ENCODE data around the gene PCDH9. TPM values are rescaled to one million over a fixed set of nuclear protein-coding genes. Genes with fewer than 3 reads are reported as not detected.

Gene PCDH9
- total and polyA plus RNA-seq, 2 of the 4 experiments (the other 2 are of a cell fraction), result 2.2 to 10.2 TPM

DNA sequence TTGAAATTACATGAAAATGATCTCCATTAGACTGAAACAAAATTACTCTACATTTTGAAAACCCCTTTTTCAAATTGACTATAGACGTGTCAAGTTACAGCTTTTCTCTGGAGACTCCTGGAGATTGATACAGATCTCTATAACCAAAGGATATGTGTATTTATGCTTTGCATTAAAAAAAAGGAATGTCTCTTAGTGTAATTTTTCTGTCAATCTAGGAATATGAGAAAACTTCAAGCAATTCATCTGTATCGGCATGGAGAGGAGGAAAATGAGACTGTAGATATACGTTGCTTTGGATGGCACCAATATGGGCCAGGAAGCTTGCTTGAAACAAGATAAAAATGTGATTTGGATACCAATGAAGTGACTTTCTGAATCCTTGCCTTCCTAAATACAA is 286.6 kb downstream of the PCDH9 start:
- Histone ChIP-seq H3K36me3 (ENCODE audit: control insufficient read depth, insufficient read depth, low read length) (no peaks in the 10 kb centered on the region), H2BK5ac (ENCODE audit: low read depth, low read length, poor library complexity, severe bottlenecking) (no peak overlapping the region), H3K9me1 (ENCODE audit: insufficient read depth, low read length) (no peaks in the 10 kb centered on the region), H3K4me2 (ENCODE audit: low read depth, low read length) (no peak overlapping the region), H4K5ac (ENCODE audit: low read depth, low read length) (no peak overlapping the region), H3K79me1 (ENCODE audit: low read depth in 1 of 2, low read length in 2 of 2) (no peaks in the 10 kb centered on the region), H3K9ac (ENCODE audit: low read depth, low read length) (no peak overlapping the region), H2AK9ac (replicated peaks; ENCODE audit: low read depth, low read length, poor library complexity) (no peak overlapping the region), H4K20me1 (ENCODE audit: insufficient read depth, low read length) (no peaks in the 10 kb centered on the region), H2BK120ac (ENCODE audit: low read depth, low read length) (no peak overlapping the region), H3K14ac (replicated peaks; ENCODE audit: low read depth, low read length) (no peak overlapping the region), H3K56ac (ENCODE audit: extremely low read depth, insufficient read depth, low read length) (no peak overlapping the region), H3K27ac (ENCODE audit: insufficient read depth, low read length) (no peak overlapping the region), H3K23ac (ENCODE audit: low read depth, low read length) (no peak overlapping the region), H3K9me3 (ENCODE audit: control insufficient read depth, insufficient read depth, low read length) (no peaks in the 10 kb centered on the region), H4K8ac (ENCODE audit: low read depth in 2 of 2, low read length in 2 of 2) (no peak overlapping the region), H3K4me3 (ENCODE audit: insufficient read depth, low read depth, low read length) (no peak overlapping the region), H3K4ac (ENCODE audit: low read depth, low read length) (no peak overlapping the region), H2AK5ac (ENCODE audit: low read depth, low read length) (no peak overlapping the region), H3K18ac (ENCODE audit: low read depth, low read length) (no peak overlapping the region), H2AFZ (replicated peaks; ENCODE audit: low read length, poor library complexity) (no peak overlapping the region), H3K4me1 (ENCODE audit: control insufficient read depth, insufficient read depth, low read length) (no peaks in the 10 kb centered on the region), H4K91ac (ENCODE audit: insufficient read depth, low read depth, low read length) (no peak overlapping the region), H3K27me3 (ENCODE audit: control insufficient read depth, insufficient read depth, low read length) (no peaks in the 10 kb centered on the region), H2BK15ac (ENCODE audit: low read depth, low read length) (no peak overlapping the region), H2BK20ac (ENCODE audit: low read depth, low read length) (no peak overlapping the region)
- ATAC-seq (ENCODE audit: low read depth), result no peak
- CTCF ChIA-PET, result interaction anchor here (0.6 kb wide), 1 partner anchor 281 kb away, joined by 3 read pairs; no protein-coding TSS in a partner anchor
- in situ Hi-C loops (cut with MboI; ENCODE audit: low sequenced_read_pairs) (no loop called here), intact Hi-C loops (cut with micrococcal nuclease) (no loop called here), dilution Hi-C loops (cut with HindIII; ENCODE audit: low sequenced_read_pairs, unreplicated experiment) (no loop called here)
- TF ChIP-seq, protein P1, sequence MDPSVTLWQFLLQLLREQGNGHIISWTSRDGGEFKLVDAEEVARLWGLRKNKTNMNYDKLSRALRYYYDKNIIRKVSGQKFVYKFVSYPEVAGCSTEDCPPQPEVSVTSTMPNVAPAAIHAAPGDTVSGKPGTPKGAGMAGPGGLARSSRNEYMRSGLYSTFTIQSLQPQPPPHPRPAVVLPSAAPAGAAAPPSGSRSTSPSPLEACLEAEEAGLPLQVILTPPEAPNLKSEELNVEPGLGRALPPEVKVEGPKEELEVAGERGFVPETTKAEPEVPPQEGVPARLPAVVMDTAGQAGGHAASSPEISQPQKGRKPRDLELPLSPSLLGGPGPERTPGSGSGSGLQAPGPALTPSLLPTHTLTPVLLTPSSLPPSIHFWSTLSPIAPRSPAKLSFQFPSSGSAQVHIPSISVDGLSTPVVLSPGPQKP (IDR thresholded peaks at IDR 0.05; ENCODE audit: borderline replicate concordance, low read depth, low read length), result no peak
- no peak for TF ChIP-seq RFX5 (IDR thresholded peaks at IDR 0.05; ENCODE audit: low read depth, low read length)
- TF ChIP-seq USF2 (IDR thresholded peaks at IDR 0.05; ENCODE audit: low read depth, low read length), result no peak
- no peak for TF ChIP-seq NFE2L2 (IDR thresholded peaks at IDR 0.05; ENCODE audit: low read depth, low read length)
- no peak for TF ChIP-seq SMC3 (IDR thresholded peaks at IDR 0.05; ENCODE audit: low read depth, low read length)
- no peak for TF ChIP-seq BHLHE40 (IDR thresholded peaks at IDR 0.05; ENCODE audit: low read depth, low read length)
- TF ChIP-seq MAFK (IDR thresholded peaks at IDR 0.05; ENCODE audit: low read depth, low read length), result no peak
- no peak for TF ChIP-seq CHD1 (IDR thresholded peaks at IDR 0.05; ENCODE audit: low read depth, low read length)
- no peak for TF ChIP-seq RCOR1 (IDR thresholded peaks at IDR 0.05; ENCODE audit: insufficient replicate concordance, low read length)
- TF ChIP-seq MXI1 (IDR thresholded peaks at IDR 0.05; ENCODE audit: borderline replicate concordance, low read depth, low read length), result no peak
- TF ChIP-seq RAD21 (IDR thresholded peaks at IDR 0.05; ENCODE audit: low read length), result no peak
- no peak for DNase-seq
- no TSS peak for BruUV-seq (replicated peaks)
- POLR2A ChIA-PET (ENCODE audit: unreplicated experiment), result no interaction called here
- no CpG with 5 or more reads among the region's 3 CpGs for WGBS, 2 experiments (ENCODE audit: extremely low coverage in 2 of 2, insufficient read length in 1 of 2)

Data from IMR-90 (cell line).